Ishikawa (cell line): ENCODE data around the gene CFAP53.

Source experiments
- CEBPB ChIP-seq: IDR thresholded peaks from 2 replicates; pipeline ENCODE4 v1.6.1; 2012
- CREB1 ChIP-seq: IDR thresholded peaks from 2 replicates; pipeline ENCODE4 v1.6.1; 2012; ENCODE audit warnings: low read depth
- EGR1 ChIP-seq: IDR thresholded peaks from 2 replicates; pipeline ENCODE4 v1.6.1; 2012
- EP300 ChIP-seq: IDR thresholded peaks from 2 replicates; pipeline ENCODE4 v1.6.1; 2012; ENCODE audit warnings: borderline replicate concordance
- FOXM1 ChIP-seq: IDR thresholded peaks from 2 replicates; pipeline ENCODE4 v1.6.1; 2012; ENCODE audit warnings: low read depth, borderline replicate concordance
- MAX ChIP-seq: IDR thresholded peaks from 2 replicates; pipeline ENCODE4 v1.6.1; 2012
- NFIC ChIP-seq: IDR thresholded peaks from 2 replicates; pipeline ENCODE4 v1.6.1; 2012
- RAD21 ChIP-seq: IDR thresholded peaks from 2 replicates; pipeline ENCODE4 v1.6.1; 2012; ENCODE audit warnings: low read depth
- TAF1 ChIP-seq: IDR thresholded peaks from 2 replicates; pipeline ENCODE4 v1.6.1; 2012; ENCODE audit warnings: low read depth, mild to moderate bottlenecking
- TCF12 ChIP-seq: IDR thresholded peaks from 2 replicates; pipeline ENCODE4 v1.6.1; 2012; ENCODE audit warnings: low read depth
- TEAD4 ChIP-seq: IDR thresholded peaks from 2 replicates; pipeline ENCODE4 v1.6.1; 2012
- USF1 ChIP-seq: IDR thresholded peaks from 2 replicates; pipeline ENCODE4 v1.6.1; 2012
- YY1 ChIP-seq: IDR thresholded peaks from 2 replicates; pipeline ENCODE4 v1.6.1; 2012; ENCODE audit warnings: low read depth
- ZBTB7A ChIP-seq: IDR thresholded peaks from 2 replicates; pipeline ENCODE4 v1.6.1; 2012; ENCODE audit warnings: low read depth
- TF ChIP-seq, protein P1 (sequence below): IDR thresholded peaks from 2 replicates; pipeline ENCODE4 v1.6.1; 2012; ENCODE audit warnings: low read depth, mild to moderate bottlenecking

Gene CFAP53

DNA sequence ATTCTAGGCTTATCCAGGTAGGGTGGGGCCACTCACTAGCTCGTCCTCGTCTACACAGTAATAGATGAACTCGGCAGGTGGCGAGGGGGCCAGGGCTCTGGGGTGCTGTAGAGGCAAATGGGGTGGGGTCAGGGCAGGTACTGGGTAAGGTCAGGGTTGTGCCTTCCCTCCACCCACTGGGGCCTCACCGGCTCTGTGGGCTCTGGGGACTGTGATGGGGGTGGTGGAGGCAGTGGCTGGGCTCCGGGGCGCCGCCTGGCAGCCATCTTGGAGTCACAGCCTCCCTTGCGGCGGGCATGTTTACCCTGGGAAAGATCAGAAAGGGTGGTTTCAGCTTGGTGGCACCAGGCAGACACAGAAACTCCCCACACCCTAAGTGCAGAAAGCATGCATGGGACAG, 8.6 kb upstream of the CFAP53 start:
- TF ChIP-seq NFIC (no peak), CEBPB (no peak), EP300 (no peak), TCF12 (no peak), MAX (no peak), TAF1 (no peak), USF1 (no peak), ZBTB7A (no peak), TEAD4 (no peak), CREB1 (no peak)
- TF ChIP-seq, protein P1, sequence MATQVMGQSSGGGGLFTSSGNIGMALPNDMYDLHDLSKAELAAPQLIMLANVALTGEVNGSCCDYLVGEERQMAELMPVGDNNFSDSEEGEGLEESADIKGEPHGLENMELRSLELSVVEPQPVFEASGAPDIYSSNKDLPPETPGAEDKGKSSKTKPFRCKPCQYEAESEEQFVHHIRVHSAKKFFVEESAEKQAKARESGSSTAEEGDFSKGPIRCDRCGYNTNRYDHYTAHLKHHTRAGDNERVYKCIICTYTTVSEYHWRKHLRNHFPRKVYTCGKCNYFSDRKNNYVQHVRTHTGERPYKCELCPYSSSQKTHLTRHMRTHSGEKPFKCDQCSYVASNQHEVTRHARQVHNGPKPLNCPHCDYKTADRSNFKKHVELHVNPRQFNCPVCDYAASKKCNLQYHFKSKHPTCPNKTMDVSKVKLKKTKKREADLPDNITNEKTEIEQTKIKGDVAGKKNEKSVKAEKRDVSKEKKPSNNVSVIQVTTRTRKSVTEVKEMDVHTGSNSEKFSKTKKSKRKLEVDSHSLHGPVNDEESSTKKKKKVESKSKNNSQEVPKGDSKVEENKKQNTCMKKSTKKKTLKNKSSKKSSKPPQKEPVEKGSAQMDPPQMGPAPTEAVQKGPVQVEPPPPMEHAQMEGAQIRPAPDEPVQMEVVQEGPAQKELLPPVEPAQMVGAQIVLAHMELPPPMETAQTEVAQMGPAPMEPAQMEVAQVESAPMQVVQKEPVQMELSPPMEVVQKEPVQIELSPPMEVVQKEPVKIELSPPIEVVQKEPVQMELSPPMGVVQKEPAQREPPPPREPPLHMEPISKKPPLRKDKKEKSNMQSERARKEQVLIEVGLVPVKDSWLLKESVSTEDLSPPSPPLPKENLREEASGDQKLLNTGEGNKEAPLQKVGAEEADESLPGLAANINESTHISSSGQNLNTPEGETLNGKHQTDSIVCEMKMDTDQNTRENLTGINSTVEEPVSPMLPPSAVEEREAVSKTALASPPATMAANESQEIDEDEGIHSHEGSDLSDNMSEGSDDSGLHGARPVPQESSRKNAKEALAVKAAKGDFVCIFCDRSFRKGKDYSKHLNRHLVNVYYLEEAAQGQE = no peak

GRCh38 chr18:50274044-50274442, 7.7 kb upstream of the CFAP53 start:
- no peak for TF ChIP-seq TAF1

DNA sequence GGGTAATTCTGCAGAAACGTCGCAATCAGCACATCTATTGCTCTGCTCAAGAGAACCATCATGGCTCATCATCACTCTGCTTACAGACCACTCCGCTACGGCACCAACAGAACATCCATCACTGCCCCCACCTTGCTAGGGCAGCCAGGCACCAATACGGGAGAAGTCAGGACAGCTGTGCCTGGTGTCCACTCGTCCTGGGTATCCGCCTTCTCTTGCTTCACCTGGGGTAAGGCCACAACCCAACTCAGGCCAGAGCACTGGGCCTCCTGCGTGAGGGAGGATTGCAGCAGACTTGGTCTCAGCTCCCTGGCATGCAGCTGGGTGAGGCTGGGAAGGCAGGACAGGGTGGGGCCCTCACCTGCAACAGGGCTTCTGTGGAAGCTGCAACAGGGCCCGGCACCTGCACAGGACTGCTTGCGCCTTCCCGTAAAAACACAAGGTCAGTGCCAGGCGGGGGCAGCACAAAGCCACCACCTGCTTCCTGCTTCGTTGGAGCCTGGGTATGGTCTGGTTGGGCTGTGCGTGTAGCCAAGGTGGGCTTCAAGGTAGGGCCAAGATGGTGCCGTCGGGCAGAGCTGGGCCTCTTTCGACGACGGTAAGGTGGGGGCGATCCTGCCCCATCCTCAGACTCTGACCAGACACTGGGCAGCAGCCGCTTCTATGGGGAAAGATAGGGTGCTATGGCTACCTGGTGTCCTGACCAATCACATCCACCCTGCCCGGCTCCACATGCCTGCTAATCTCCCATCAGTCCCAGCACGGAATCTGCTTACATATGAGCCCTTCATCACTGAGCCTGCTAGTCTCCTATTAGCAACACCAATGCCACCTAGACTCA, 7.1 kb upstream of the CFAP53 start:
- TF ChIP-seq NFIC (no peak), CEBPB (no peak), YY1 (no peak), TEAD4 (no peak), MAX (no peak), TAF1 (no peak), TCF12 (no peak), FOXM1 (no peak), EGR1 (no peak), CREB1 (no peak), ZBTB7A (no peak), USF1 (no peak), RAD21 (no peak), EP300 (no peak)
- TF ChIP-seq, protein P1 = no peak

- TF ChIP-seq TCF12 (no peak), FOXM1 (no peak), USF1 (no peak), MAX (no peak), YY1 (no peak), RAD21 (no peak), CREB1 (no peak)
- TF ChIP-seq, protein P1 = no peak
These were observed 6.3 kb upstream of the CFAP53 start for GRCh38 chr18:50272568-50272967.
